ENCODE measurements around the gene CTDSP2.

- TF ChIP-seq ELF4 (IDR thresholded peaks at IDR 0.05) (no peak), FOXA1 (IDR thresholded peaks at IDR 0.05) (no peak), BHLHE40 (IDR thresholded peaks at IDR 0.05; ENCODE audit: borderline replicate concordance) (no peak), TARDBP (IDR thresholded peaks at IDR 0.05) (no peak), SP1 (IDR thresholded peaks at IDR 0.05) (no peak), SUZ12 (IDR thresholded peaks at IDR 0.05) (no peak), ARNT (IDR thresholded peaks at IDR 0.05) (no peak), PKNOX1 (IDR thresholded peaks at IDR 0.05) (no peak), FOXK2 (IDR thresholded peaks at IDR 0.05) (no peak), HDGF (IDR thresholded peaks at IDR 0.05; ENCODE audit: borderline replicate concordance) (no peak), ZNF384 (IDR thresholded peaks at IDR 0.05) (no peak), L3MBTL2 (conservative IDR thresholded peaks at IDR 0.05) (no peak), NFRKB (IDR thresholded peaks at IDR 0.05) (no peak)
Measured at GRCh38 chr12:57781244-57781643, 65.3 kb downstream of the CTDSP2 start.
